WTC11 (cell line): Measurements from ENCODE around the gene GPR12.

Experiments used
- ATF1 ChIP-seq: sonication (generic); formaldehyde crosslinking; IDR thresholded peaks from 2 replicates; pipeline ENCODE4 v1.8.1; 2023; ENCODE audit warnings: mild to moderate bottlenecking, moderate library complexity, missing genetic modification reagents
- NFE2L1 ChIP-seq: sonication (generic); formaldehyde crosslinking; IDR thresholded peaks from 2 replicates; pipeline ENCODE4 v1.8.1; 2023; ENCODE audit warnings: missing genetic modification reagents
- ZNF263 ChIP-seq: sonication (generic); formaldehyde crosslinking; IDR thresholded peaks from 2 replicates; pipeline ENCODE4 v1.8.1; 2022; ENCODE audit warnings: low read depth, mild to moderate bottlenecking, moderate library complexity, missing genetic modification reagents
- TF ChIP-seq, protein P1 (sequence below): fragments of 200-600 bp; IDR thresholded peaks from 2 replicates; pipeline ENCODE4 v1.8.0; 2022; ENCODE audit warnings: antibody characterized with exemption
- TF ChIP-seq, protein P2 (sequence below): sonication (generic); formaldehyde crosslinking; IDR thresholded peaks from 2 replicates; pipeline ENCODE4 v1.8.0; 2022; ENCODE audit warnings: missing genetic modification reagents
- TF ChIP-seq, protein P3 (sequence below): sonication (generic); formaldehyde crosslinking; IDR thresholded peaks from 2 replicates; pipeline ENCODE4 v1.8.0; 2022; ENCODE audit warnings: mild to moderate bottlenecking, missing genetic modification reagents

DNA sequence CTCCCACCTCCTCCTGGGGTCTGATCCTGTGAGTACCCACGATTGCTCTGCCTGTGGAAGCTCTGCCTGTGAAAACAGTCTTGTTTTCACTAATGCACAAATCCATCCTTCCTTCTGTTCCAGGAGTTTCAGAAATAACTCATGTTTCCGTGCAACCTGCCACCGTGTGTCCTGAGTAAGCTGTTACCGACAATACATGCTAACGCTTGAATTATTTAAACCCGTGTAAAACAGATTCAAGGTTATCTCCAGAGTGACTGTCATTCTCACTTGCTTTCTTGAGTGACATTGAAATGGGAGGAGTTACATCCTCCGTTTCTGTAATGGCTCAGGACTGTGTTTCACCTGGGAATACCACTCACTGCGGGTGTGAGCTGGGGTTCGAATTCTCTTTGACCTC, 24.9 kb downstream of the GPR12 start:
- TF ChIP-seq, protein P1, sequence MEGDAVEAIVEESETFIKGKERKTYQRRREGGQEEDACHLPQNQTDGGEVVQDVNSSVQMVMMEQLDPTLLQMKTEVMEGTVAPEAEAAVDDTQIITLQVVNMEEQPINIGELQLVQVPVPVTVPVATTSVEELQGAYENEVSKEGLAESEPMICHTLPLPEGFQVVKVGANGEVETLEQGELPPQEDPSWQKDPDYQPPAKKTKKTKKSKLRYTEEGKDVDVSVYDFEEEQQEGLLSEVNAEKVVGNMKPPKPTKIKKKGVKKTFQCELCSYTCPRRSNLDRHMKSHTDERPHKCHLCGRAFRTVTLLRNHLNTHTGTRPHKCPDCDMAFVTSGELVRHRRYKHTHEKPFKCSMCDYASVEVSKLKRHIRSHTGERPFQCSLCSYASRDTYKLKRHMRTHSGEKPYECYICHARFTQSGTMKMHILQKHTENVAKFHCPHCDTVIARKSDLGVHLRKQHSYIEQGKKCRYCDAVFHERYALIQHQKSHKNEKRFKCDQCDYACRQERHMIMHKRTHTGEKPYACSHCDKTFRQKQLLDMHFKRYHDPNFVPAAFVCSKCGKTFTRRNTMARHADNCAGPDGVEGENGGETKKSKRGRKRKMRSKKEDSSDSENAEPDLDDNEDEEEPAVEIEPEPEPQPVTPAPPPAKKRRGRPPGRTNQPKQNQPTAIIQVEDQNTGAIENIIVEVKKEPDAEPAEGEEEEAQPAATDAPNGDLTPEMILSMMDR: no peak
- TF ChIP-seq, protein P2, sequence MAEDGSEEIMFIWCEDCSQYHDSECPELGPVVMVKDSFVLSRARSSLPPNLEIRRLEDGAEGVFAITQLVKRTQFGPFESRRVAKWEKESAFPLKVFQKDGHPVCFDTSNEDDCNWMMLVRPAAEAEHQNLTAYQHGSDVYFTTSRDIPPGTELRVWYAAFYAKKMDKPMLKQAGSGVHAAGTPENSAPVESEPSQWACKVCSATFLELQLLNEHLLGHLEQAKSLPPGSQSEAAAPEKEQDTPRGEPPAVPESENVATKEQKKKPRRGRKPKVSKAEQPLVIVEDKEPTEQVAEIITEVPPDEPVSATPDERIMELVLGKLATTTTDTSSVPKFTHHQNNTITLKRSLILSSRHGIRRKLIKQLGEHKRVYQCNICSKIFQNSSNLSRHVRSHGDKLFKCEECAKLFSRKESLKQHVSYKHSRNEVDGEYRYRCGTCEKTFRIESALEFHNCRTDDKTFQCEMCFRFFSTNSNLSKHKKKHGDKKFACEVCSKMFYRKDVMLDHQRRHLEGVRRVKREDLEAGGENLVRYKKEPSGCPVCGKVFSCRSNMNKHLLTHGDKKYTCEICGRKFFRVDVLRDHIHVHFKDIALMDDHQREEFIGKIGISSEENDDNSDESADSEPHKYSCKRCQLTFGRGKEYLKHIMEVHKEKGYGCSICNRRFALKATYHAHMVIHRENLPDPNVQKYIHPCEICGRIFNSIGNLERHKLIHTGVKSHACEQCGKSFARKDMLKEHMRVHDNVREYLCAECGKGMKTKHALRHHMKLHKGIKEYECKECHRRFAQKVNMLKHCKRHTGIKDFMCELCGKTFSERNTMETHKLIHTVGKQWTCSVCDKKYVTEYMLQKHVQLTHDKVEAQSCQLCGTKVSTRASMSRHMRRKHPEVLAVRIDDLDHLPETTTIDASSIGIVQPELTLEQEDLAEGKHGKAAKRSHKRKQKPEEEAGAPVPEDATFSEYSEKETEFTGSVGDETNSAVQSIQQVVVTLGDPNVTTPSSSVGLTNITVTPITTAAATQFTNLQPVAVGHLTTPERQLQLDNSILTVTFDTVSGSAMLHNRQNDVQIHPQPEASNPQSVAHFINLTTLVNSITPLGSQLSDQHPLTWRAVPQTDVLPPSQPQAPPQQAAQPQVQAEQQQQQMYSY (CRISPR knock-in tag): no peak
- TF ChIP-seq ZNF263 (CRISPR knock-in tag) (no peak), ATF1 (CRISPR knock-in tag) (no peak), NFE2L1 (CRISPR knock-in tag) (no peak)
- TF ChIP-seq, protein P3, sequence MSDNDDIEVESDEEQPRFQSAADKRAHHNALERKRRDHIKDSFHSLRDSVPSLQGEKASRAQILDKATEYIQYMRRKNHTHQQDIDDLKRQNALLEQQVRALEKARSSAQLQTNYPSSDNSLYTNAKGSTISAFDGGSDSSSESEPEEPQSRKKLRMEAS (CRISPR knock-in tag): no peak
